SW 1271 (cell line): ENCODE data around the gene UBE2I.
A peak's percentile ranks its signal among the peaks of the same experiment; 100 is the strongest.

Experiments
- DNase-seq, 2 experiments: peaks; one replicate each; lab custom pipeline; 2025; lab: John Stamatoyannopoulos, UW

Gene UBE2I

DNA sequence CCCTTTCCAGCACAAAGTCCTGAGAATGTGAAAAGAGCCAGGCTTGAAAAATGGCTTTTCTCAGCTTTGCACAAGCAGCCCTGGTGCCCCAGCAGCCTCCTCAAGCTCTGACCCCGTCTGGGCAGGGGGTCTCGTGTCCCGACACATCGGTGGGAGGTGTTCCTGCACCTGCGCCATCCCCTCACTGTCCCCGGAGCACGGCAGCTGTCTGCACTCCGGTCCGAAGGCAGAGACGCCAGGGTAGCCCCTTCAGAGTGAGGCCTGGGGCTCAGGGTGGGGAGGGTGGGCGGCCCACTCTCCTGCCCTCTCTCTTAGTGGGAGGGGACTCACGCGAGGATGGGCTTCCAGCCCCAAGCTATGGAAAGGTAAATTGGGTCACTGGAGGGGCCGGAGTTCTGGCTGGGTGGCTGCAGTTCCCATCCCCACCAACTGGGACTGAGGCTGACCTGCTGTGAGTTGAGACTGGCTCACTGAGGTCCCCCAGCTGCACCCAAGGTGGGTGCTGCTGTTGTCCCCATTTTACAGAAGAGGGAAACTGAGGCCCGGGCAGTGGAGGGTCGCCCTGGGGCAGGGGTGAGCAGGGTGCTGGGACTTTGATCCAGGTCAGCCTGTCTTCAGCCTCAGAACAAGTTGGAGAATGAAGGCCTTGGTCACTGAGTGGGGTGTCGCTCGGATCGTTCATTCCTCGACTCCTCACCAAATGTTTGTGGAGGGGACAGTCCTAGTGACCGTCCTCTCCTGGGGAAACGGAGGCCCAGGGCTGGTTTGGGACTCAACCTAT, 21.7 kb downstream of the UBE2I start:
- no peak for DNase-seq

DNA sequence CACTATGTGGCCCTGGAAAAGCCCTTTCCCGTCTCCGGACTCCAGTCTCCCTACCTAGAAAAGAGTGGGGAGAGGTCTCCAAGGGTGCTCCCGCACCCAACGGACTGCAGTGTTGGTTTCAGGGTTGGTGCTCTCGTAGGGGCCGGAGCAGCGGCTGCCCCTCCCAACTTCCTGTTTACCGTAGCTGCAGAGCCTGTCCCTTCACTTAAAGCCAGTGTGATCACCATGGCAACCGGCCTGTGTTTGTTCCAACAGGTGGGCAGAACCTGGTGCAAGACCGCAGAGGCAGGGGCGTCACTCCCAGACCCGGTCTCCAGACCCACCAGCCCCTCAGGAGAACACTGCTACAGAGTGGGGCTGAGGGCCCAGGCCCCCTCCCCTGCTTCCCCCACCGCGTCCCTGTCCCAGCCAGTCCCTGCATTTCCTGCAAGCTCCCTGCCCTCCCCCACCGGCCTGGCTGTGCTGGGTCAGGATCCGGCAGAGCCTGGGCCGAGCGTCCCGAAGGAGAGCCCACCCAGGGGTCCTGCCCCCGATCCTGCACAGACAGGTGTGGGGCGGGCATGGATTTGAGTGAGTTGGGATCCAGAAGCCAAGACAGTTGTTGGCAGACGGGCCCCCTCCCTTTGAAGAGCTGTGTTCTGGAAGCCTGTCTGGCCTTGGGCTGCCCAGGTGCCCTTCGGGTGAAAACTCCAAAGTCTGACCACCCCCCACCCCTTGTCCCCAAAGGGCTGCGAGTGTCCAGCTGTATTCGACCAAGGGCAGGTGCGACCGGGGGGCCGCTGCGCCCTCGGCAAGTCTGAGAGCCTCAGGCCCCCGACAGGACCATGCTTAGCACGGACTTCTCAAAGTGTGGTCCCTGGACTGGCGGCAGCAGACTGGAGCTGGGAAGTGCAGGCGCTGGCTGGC, 22.5 kb downstream of the UBE2I start:
- DNase-seq: peak; percentile 48 to 77

DNA sequence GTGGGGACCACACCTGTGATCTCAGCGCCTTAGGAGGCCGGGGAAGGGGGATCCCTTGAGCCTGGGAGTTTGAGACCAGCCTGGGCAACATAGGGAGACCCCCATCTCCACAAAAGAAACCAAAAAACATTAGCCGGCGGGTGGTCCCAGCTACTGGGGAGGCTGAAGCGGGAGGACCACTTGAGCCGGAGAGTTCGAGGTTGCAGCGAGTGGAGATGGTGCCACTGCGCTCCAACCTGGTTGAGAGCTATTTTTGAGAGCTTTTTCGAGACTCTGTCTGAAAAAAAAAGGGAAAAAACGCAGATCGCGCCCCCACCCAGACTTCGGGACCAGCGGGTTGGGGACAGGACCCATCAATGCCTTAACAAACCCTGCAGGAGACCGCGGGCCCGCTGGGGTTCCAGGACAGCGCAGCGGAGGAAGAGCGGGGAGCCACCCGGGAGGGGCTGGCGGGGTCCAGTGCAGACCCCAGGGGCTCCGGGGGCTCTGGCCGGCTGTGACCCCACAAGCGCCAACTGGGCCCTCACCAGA, 23.2 kb downstream of the UBE2I start:
- DNase-seq: no peak

DNA sequence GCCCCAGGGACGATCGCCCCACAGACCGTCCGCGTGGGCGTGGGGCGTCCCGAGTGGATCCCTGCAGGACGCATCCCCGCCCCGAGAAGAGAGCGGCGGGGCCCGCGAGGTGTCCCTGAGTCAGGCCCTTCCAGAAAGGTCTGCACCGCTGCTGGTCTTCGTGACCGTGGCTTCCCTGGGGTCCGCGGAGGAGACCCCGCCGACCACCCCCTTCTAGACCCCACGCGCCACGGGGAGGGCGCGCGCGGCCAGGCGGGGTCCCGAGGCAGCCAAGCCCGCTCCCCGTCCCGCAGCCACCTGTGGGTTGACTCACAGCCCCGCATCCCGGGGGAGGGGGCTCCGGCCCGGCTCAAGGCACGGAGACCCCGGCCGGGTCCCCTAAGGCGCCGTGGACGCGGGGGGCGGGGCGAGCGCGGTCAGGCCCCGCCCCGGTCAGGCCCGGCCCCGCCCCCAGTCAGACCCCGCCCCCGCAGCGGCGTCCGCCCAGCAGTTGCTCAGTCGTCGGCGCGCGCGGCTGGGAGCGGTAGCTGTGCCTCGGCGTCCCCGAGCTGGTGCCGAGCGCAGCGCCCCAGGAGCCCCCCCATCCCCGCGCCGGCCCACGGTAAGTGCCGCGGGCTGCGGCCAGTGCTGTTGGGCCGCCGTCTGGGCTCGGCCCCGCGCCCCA, 23.8 kb downstream of the UBE2I start, which contains the start of gene BAIAP3:
BAIAP3 (plus strand) TSS at position 497 of the 664 bp plus-strand sequence. CDS start 4,905 bp downstream, outside the sequence.
- no peak for DNase-seq

- no peak for DNase-seq
Observed at GRCh38 chr16:1333854-1334700, 24.6 kb downstream of the UBE2I start.

- no peak for DNase-seq
Observed at GRCh38 chr16:1334739-1335138, 25.3 kb downstream of the UBE2I start.

- no peak for DNase-seq
Observed at GRCh38 chr16:1335211-1335971, 26.0 kb downstream of the UBE2I start.

DNA sequence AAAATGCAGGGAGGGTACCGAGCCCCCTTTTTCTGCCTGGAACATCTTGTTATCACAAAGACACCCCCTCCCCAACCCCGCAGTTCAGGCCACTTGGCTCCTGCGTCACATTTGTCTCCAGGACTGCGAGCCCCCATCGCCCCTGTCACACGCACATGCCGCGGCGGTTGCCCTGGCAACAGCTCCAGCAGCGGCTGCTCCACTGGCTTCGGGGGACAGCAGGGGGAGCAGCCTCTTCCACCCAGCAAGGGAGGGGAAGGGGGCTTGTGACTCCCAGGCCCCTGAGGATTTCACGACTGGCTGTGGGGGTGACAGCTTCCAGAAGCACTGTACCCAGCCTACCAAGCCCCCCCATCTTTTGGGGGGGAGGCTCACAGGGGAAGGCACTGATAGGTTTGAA, 26.6 kb downstream of the UBE2I start:
- no peak for DNase-seq

- no peak for DNase-seq
Observed at GRCh38 chr16:1336619-1337018, 27.2 kb downstream of the UBE2I start.

DNA sequence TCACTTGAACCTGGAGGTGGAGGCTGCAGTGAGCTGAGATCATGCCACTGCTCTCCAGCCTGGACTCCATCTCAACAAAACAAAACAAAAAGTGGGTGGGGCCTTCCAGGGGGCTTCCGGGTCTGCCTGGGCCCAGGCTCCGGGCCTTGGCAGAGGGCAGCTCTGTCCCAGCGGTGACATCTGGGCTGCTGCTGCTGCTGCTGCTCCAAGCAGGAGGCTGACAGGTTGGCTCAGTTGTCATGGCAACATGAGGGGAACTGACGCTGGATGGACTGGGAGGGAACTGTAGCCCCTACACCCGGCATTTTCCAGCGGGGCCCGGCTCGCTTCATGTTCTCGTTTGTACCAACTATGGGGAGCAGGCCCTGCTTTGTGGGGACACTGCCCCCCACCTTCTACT, 28.1 kb downstream of the UBE2I start:
- DNase-seq: no peak

- no peak for DNase-seq
Observed at GRCh38 chr16:1338119-1338730, 28.8 kb downstream of the UBE2I start.

DNA sequence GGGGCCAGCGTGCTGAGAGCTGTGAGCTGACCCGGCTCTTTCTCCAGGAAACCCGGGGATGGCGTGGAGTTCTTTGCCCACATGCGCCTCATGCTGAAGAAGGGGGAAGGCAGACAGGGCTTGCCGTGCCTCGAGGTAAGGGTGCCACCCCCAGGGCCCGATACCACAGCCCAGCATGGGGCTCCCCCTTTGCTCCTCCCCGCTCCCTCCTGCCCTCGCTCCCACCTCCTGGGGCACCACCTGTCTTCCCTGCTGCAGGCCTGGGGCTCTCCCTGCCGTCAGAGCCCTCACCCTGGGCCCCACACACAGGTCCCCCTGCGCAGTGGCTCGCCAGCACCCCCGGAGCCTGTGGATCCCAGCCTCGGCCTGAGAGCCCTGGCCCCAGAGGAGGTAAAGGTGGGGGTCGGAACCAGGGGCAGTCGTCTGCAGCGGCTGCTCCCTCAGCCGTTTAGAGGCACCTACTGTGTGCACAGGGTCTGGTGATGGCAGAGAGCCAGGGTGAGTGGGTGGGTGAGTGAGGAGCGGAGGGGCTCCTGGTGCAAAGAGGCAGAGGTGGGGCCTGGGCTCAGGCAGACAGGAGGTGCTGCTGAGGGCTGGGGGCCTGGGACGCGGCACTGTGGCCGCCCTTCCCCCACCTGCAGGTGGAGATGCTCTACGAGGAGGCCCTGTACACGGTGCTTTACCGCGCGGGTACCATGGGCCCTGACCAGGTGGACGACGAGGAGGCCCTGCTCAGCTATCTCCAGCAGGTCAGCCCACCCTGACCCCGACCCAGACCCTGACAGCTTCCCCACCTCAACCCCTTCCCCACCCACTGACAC, 29.6 kb downstream of the UBE2I start:
- DNase-seq: no peak

DNA sequence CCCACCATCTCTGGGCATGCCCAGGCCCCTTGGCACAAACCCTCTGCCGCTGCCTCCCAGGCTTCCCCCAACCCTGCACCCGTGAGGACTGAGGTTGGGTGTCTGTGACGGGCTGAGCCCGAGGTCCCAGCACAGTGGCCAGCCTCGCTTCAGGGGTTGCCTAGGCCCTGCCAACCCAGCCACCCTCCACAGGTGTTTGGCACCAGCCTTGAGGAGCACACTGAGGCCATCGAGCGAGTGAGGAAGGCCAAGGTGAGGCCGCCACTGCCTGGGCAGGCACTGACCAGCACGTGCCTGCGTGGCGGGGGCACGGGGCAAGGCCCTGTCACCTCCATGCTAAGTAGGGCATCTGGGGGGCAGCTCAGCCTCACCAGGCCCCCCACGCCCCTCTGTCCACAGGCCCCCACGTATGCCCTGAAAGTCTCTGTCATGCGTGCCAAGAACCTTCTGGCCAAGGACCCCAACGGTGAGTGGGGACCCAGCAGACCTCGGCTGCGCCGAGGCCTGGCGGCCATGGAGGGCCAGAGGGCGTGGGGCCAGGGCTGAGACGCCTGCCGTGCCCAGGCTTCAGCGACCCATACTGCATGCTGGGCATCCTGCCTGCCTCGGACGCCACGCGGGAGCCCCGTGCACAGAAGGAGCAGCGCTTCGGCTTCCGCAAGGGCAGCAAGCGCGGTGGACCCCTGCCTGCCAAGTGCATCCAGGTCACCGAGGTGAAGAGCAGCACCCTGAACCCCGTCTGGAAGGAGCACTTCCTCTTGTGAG, 31.5 kb downstream of the UBE2I start:
- no peak for DNase-seq

DNA sequence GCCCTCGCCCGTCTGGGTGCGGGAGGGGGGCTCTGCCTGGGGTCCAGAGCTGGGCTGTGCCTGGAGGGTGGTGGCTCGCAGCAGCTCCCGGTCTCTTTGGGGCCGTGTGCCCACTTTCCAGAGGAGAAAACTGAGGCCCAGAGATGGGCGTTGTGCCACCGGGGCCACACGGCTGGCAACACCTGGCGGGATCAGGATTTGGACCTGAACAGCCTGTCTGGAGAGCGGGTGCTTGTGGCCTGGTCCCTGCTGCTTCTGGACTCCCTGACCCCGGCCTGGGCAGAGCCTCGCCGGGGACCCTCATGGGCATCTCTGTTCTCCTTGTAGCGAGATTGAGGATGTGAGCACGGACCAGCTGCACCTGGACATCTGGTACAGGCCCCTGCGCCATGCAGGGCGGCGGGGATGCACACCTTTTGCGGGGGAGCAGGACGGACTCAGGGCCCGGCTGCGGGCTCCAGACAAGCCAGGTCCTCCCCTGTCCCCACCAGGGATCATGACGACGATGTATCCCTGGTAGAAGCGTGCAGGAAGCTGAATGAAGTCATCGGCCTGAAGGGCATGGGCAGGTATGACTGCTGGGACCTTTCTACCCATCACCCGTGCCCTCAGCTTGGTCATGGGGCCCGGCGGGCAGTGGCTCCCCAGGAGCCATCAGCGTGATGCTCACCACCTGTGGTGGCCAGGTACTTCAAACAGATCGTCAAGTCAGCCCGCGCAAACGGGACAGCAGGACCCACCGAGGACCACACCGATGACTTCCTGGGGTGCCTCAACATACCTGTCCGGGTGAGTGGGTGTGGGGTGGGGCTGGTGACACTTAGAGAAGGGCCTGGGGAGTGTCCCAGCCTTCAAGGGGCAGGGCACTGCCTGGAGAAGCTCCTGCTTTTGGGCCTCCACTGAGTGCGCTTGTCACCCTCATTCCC, 32.3 kb downstream of the UBE2I start:
- DNase-seq: no peak

DNA sequence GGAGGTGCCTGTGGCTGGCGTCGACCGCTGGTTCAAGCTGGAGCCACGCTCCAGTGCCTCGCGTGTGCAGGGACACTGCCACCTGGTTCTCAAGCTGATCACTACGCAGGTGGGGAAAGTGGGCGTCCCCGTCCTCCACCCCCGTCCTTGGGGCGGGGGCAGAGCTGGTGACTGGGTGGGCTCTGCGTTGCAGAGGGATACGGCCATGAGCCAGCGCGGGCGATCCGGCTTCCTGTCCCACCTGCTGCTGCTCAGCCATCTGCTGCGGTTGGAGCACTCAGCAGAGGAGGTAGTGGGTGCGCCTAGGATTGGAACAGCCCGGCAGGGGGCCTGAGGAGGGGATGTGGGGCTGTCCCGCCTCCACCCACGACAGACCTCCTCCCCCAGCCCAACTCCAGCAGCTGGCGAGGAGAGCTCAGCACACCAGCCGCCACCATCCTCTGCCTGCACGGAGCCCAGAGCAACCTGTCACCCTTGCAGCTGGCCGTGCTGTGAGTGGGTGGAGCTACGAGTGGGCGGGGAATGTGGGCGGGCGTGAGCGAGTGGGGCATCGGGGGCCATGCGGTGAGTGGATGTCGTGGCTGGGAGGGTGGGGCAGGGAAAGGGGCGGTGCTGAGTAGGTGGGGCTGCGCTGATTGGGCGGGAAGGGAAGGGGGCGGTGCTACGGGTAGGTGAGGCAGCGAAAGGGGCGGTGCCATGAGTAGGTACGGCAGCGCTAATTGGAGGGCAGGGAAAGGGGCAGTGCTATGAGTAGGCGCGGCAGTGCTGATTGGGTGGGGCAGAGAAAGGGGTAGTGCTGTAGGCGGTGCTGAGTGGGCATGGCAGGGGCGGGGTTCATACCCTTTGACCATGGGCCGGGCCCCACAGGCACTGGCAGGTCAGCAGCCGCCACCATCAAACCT, 33.3 kb downstream of the UBE2I start:
- DNase-seq: peak; percentile 26 to 74
